Suprapubic skin (tissue), 4 donors: ENCODE data around the gene PSD.
A peak's percentile ranks its signal among the peaks of the same experiment; 100 is the strongest.

Experiments used
- CTCF ChIP-seq, 2 donors: fragments of 200-600 bp in 1 of 2; fragments of 450-650 bp in 1 of 2; sonication (generic) in 1 of 2; IDR thresholded peaks; one replicate each; pipeline ENCODE4 v1.5.1; 2016 to 2019; ENCODE audit warnings: antibody characterized with exemption in 2 of 2, mild to moderate bottlenecking in 1 of 2, moderate library complexity in 1 of 2
- EP300 ChIP-seq: sonication (generic); formaldehyde crosslinking; IDR thresholded peaks from one replicate; pipeline ENCODE4 v1.6.1; 2017; ENCODE audit warnings: antibody characterized with exemption
- POLR2A ChIP-seq, 2 donors: fragments of 450-650 bp; IDR thresholded peaks; one replicate each; pipeline ENCODE4 v1.6.1; 2017; ENCODE audit warnings: antibody characterized with exemption in 2 of 2, mild to moderate bottlenecking in 2 of 2, moderate library complexity in 2 of 2
- POLR2AphosphoS5 ChIP-seq, 3 donors: sonication (generic); formaldehyde crosslinking; IDR thresholded peaks; one replicate each; pipeline ENCODE4 v1.6.1; 2017; ENCODE audit warnings: antibody characterized with exemption in 3 of 3

- no peak for TF ChIP-seq CTCF (IDR thresholded peaks at IDR 0.05)
- TF ChIP-seq EP300: peak; percentile 78
- no peak for TF ChIP-seq POLR2A (IDR thresholded peaks at IDR 0.05)
- no peak for TF ChIP-seq POLR2AphosphoS5 (IDR thresholded peaks at IDR 0.05)
Measured at GRCh38 chr10:102407425-102408130, 11.0 kb downstream of the PSD start.
